Activated naive CD4-positive, alpha-beta T cell treated with anti-CD3 and anti-CD28 coated beads, Interleukin-2, amount 10 ng/mL, durations not matched to agents 7 days and 5 days (primary cell): ENCODE data around the gene ADGRF3.
"Not testable (repeated sequence)": the region's sequence is repeated elsewhere in the genome, so short reads cannot be mapped to it uniquely, and the experiment has no call there.

Source experiments
- CTCF ChIA-PET: fragments of 350-600 bp; sonication (Branson Sonifier 250); formaldehyde crosslinking; loops from one replicate; lab custom pipeline; 2021; ENCODE audit warnings: antibody characterized with exemption; lab: Charles Lee
- DNase-seq: peaks from one replicate; pipeline ENCODE4 v3.0.0-alpha.2; 2020
- H3K27ac Mint-ChIP-seq: one replicate; pipeline ENCODE4 v1.8.0; 2021; ENCODE audit warnings: mild to moderate bottlenecking, moderate library complexity, mixed read lengths
- H3K27me3 Mint-ChIP-seq: one replicate; pipeline ENCODE4 v1.8.0; 2021; ENCODE audit warnings: mild to moderate bottlenecking, mixed read lengths
- H3K36me3 Mint-ChIP-seq: one replicate; pipeline ENCODE4 v1.8.0; 2021; ENCODE audit warnings: mixed read lengths
- H3K4me1 Mint-ChIP-seq: one replicate; pipeline ENCODE4 v1.8.0; 2021; ENCODE audit warnings: mixed read lengths
- H3K4me3 Mint-ChIP-seq: one replicate; pipeline ENCODE4 v1.8.0; 2021; ENCODE audit warnings: mild to moderate bottlenecking, moderate library complexity, mixed read lengths
- H3K9me3 Mint-ChIP-seq: one replicate; pipeline ENCODE4 v1.8.0; 2021; ENCODE audit warnings: mixed read lengths

The ADGRF3 gene

DNA sequence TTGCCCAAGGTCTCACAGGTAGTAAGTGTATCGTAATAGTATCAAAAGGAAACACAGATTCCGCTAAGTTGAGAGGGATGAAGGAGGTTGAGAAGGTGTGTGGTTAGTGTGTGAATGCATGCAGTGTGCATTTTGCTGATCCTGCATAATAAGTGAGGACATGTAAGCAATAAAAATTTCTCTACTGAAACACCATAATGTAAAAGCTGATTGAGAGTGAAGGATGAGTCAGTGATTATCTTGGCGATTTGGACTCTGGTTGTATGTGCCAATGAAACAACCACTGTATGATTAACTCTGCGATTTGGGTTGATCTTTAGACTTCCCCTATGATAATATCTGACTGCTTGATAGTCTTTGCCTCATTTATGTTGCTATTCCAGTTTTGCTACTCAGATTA is 16.7 kb upstream of the ADGRF3 start:
- Mint-ChIP-seq H3K4me1 (peaks cover 19% of the 10 kb centered on the region), H3K27me3 (no peaks in the 10 kb centered on the region), H3K9me3 (no peaks in the 10 kb centered on the region), H3K27ac (no peak overlapping the region), H3K36me3 (peaks cover 13% of the 10 kb centered on the region), H3K4me3 (no peak overlapping the region)
- DNase-seq = no peak
- CTCF ChIA-PET = no interaction called here

DNA sequence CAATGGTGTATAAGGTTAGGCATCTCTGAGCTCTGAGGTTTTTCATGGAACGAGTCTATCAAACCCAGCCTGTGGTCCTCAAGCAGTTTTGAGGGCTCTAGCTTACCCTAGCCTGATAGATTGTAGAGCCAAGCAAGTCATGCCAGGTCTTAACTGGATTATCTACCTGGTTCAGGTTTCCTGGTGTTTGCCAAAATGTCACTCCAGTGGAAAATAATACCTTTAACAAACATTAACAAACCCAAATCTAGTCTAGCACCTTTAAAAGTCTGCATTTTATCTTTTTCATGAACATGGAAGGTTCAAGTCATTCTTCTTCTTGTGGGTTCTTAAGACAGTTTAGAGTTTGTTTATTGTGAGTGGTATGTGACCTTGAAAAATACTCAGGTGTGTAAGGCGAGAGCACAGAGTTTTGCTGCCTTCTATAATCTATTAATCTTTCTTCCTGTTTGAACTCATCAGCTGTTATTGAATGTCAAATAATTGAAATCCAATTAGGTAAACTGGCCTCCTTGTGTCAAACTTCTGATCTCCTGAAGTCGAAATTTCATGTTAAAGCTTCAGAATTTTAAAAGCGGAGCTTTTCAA is 13.4 kb upstream of the ADGRF3 start:
- no peaks in the 10 kb centered on the region for H3K27me3 Mint-ChIP-seq
- H3K4me3 Mint-ChIP-seq = no peak overlapping the region
- peaks cover 10% of the 10 kb centered on the region for H3K36me3 Mint-ChIP-seq
- H3K27ac Mint-ChIP-seq = no peak overlapping the region
- CTCF ChIA-PET = no interaction called here
- no peak for DNase-seq
- peaks cover 30% of the 10 kb centered on the region for H3K4me1 Mint-ChIP-seq
- H3K9me3 Mint-ChIP-seq = no peaks in the 10 kb centered on the region

- no peaks in the 10 kb centered on the region for H3K9me3 Mint-ChIP-seq
- peaks cover 15% of the 10 kb centered on the region for H3K36me3 Mint-ChIP-seq
- peaks cover 31% of the 10 kb centered on the region for H3K4me1 Mint-ChIP-seq
- no peak overlapping the region for H3K4me3 Mint-ChIP-seq
- H3K27me3 Mint-ChIP-seq = no peaks in the 10 kb centered on the region
- no peak for DNase-seq
- CTCF ChIA-PET = no interaction called here
- H3K27ac Mint-ChIP-seq = no peak overlapping the region
These were observed 10.2 kb upstream of the ADGRF3 start for GRCh38 chr2:26356771-26357170.

GRCh38 chr2:26356111-26356510 is 9.5 kb upstream of the ADGRF3 start:
- H3K4me1 Mint-ChIP-seq = peaks cover 31% of the 10 kb centered on the region
- H3K36me3 Mint-ChIP-seq = peaks cover 20% of the 10 kb centered on the region
- no peak overlapping the region for H3K27ac Mint-ChIP-seq
- CTCF ChIA-PET = interaction anchor here (0.6 kb wide), 1 partner anchor 478 kb away, joined by 3 read pairs; no protein-coding TSS in a partner anchor
- DNase-seq = no peak
- no peaks in the 10 kb centered on the region for H3K9me3 Mint-ChIP-seq
- H3K4me3 Mint-ChIP-seq = no peak overlapping the region
- no peaks in the 10 kb centered on the region for H3K27me3 Mint-ChIP-seq

- Mint-ChIP-seq H3K4me3 (no peak overlapping the region), H3K9me3 (no peaks in the 10 kb centered on the region), H3K27me3 (no peaks in the 10 kb centered on the region), H3K27ac (no peak overlapping the region), H3K36me3 (peaks cover 20% of the 10 kb centered on the region), H3K4me1 (peaks cover 29% of the 10 kb centered on the region)
- CTCF ChIA-PET = interaction anchor here (0.6 kb wide), 2 partner anchors 478 to 1008 kb away, joined by 3 read pairs; no protein-coding TSS in a partner anchor
- DNase-seq = no peak
These were observed 8.7 kb upstream of the ADGRF3 start for GRCh38 chr2:26355038-26355995.

GRCh38 chr2:26354469-26354868 is 7.9 kb upstream of the ADGRF3 start:
- H3K27me3 Mint-ChIP-seq, DNase-seq, H3K27ac Mint-ChIP-seq, H3K4me3 Mint-ChIP-seq, H3K9me3 Mint-ChIP-seq, CTCF ChIA-PET: not testable (repeated sequence)
- Mint-ChIP-seq H3K4me1 (peaks cover 28% of the 10 kb centered on the region), H3K36me3 (peaks cover 20% of the 10 kb centered on the region)

DNA sequence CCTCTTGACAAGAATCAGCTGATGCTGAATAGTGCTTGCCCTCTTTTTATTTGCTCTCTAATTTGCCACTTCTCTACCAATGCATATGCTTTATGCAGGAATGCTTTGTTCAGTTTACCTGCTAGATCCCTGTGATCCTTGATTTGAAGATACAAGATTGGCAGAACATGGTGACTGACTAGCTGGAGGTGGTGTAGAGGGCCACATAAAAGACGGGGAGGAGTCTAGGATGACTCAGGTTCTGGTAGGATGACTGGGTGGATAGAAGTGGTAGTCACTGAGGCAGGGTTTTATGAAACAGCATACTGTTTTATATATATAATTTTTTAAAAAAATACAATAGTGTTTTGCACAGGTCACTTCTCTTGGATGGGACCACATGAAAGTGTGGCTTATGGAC is 6.3 kb upstream of the ADGRF3 start:
- Mint-ChIP-seq H3K4me1 (peaks cover 33% of the 10 kb centered on the region), H3K4me3 (no peak overlapping the region), H3K27me3 (no peaks in the 10 kb centered on the region), H3K9me3 (no peaks in the 10 kb centered on the region), H3K27ac (no peak overlapping the region), H3K36me3 (peaks cover 23% of the 10 kb centered on the region)
- no peak for DNase-seq
- CTCF ChIA-PET = no interaction called here

DNA sequence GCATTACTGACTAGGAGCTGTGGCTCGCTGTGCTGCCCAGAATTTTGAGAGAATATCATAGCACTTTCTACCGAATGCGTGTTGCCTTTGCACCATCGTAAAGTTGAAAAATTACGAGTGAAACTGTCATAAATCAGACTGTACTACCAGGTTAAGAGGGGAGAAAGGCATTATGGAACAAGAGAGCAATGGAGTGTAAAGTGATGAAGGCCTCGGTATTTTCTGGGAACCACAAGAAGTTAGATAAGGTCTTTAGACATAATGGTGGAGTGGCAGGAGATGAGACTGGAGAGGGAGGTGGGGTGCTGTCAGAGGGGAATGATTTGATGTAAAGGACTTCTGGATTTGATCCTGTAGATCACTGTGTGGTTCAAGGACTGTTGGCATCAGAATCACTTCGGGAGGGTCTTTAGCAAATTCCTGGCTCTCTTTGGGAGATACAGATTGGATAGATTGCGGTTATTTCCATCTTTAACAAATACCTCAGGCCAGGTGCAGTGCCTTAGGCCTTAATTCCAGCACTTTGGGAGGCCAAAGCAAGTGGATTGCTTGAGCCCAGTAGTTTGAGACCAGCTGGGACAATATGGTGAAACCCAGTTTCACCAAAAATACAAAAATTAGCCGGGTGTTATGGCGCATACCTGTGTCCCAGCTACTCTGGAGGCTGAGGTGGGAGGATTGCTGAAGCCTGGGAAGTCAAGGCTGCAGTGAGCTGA is 4.9 kb upstream of the ADGRF3 start:
- H3K4me3 Mint-ChIP-seq = no peak overlapping the region
- H3K27ac Mint-ChIP-seq = no peak overlapping the region
- H3K27me3 Mint-ChIP-seq = no peaks in the 10 kb centered on the region
- peaks cover 39% of the 10 kb centered on the region for H3K4me1 Mint-ChIP-seq
- DNase-seq = no peak
- no peaks in the 10 kb centered on the region for H3K9me3 Mint-ChIP-seq
- peaks cover 24% of the 10 kb centered on the region for H3K36me3 Mint-ChIP-seq
- CTCF ChIA-PET = no interaction called here

DNA sequence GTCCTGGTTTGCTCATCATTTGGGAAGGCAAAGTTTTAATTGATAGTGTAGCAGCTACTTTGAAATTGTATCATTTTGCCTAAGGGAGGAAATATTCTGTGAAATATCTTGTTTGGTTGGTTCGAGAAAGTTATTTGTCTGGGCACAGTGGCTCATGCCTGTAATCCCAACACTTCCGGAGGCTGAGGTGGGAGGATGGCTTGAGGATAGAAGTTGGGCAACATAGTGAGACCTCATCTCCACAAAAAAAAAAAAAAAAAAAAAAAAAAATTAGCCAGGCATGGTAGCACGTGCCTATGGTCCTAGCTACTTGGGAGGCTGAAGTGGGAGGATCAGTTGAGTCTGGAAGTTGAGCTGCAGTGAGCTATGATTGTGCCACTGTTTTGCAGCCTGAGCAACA is 3.1 kb upstream of the ADGRF3 start:
- Mint-ChIP-seq H3K4me3 (no peak overlapping the region), H3K27ac (no peak overlapping the region), H3K36me3 (peaks cover 22% of the 10 kb centered on the region), H3K4me1 (peaks cover 34% of the 10 kb centered on the region), H3K9me3 (no peaks in the 10 kb centered on the region), H3K27me3 (no peaks in the 10 kb centered on the region)
- no peak for DNase-seq
- CTCF ChIA-PET = no interaction called here

GRCh38 chr2:26347286-26347865 is 787 bp upstream of the ADGRF3 start:
- CTCF ChIA-PET = no interaction called here
- no peak for DNase-seq
- H3K27ac Mint-ChIP-seq = peak overlapping the region; percentile 99
- H3K9me3 Mint-ChIP-seq = no peaks in the 10 kb centered on the region
- peak overlapping the region; percentile 97 for H3K4me3 Mint-ChIP-seq
- peaks cover 17% of the 10 kb centered on the region for H3K36me3 Mint-ChIP-seq
- no peaks in the 10 kb centered on the region for H3K27me3 Mint-ChIP-seq
- H3K4me1 Mint-ChIP-seq = peaks cover 37% of the 10 kb centered on the region

- CTCF ChIA-PET = interaction anchor here (0.5 kb wide), 1 partner anchor 123 kb away, joined by 3 read pairs; no protein-coding TSS in a partner anchor
- H3K9me3 Mint-ChIP-seq = no peaks in the 10 kb centered on the region
- H3K27ac Mint-ChIP-seq = peak within 1 kb of the TSS; percentile 99
- no peaks in the 10 kb centered on the region for H3K27me3 Mint-ChIP-seq
- H3K36me3 Mint-ChIP-seq = peaks cover 12% of the 10 kb centered on the region
- peaks cover 33% of the 10 kb centered on the region for H3K4me1 Mint-ChIP-seq
- peak within 1 kb of the TSS; percentile 97 for H3K4me3 Mint-ChIP-seq
- peak; percentile 99 for DNase-seq
These were observed 790 bp downstream of the ADGRF3 start, which contains the start of gene SELENOI for GRCh38 chr2:26345545-26346453. SELENOI (plus strand) TSS chr2:26346143; CDS start chr2:26346233, 90 bp downstream.

DNA sequence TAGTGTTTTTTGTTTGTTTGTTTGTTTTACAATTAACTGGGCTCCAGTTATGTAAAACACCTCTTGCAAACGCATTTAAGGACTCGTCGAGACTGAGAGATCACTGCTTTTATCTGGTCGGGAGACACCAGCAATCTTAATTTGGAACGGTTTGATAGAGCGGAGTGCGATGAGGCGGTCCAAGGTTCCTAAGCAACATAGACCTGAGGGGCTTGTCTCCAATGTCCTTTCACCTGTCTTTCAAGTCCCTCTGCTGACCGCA is 1.4 kb downstream of the ADGRF3 start:
- H3K4me1 Mint-ChIP-seq = peaks cover 34% of the 10 kb centered on the region

DNA sequence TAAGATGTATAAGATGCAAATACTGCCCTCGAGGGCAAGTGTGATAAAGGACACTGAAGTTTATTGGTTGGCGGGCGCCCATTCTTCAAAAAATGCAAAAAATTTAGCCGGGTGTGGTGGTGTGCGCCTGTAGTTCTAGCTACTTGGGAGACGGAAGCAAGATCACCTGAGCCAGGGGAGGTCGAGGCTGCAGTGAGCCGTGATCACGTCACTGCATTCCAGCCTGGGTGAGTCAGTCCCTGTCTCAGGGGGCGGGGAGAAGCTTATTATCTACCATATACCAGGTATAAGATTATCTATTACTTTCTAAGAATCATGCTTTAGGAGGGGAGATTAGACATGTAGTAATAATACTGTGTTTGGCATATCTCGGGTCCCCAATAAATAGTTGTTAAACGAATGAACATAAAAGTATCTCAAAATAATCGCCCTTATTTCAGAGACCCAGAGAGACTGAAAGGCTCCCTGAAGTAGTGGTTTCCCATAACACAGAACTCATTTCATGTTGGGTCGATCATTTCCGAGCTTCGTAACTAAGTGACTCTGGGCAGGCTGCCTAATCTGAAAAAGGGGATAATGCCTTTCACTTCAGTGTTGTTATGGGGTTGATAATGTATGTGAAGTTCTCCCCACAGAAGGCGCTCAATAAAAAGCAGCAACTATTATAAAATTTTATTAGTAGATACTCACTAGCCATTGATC is 1.9 kb downstream of the ADGRF3 start:
- peak overlapping the region; percentile 99 for H3K27ac Mint-ChIP-seq
- CTCF ChIA-PET = interaction anchor here (0.5 to 1.1 kb wide), 2 partner anchors 14 to 124 kb away, joined by 3 read pairs; no protein-coding TSS in a partner anchor
- DNase-seq = no peak
- peaks cover 12% of the 10 kb centered on the region for H3K36me3 Mint-ChIP-seq
- peaks cover 34% of the 10 kb centered on the region for H3K4me1 Mint-ChIP-seq
- H3K27me3 Mint-ChIP-seq = no peaks in the 10 kb centered on the region
- H3K9me3 Mint-ChIP-seq = no peaks in the 10 kb centered on the region
- peak overlapping the region; percentile 97 for H3K4me3 Mint-ChIP-seq

More for the DNA sequence above, 1.4 kb downstream of the ADGRF3 start:
- no peak for DNase-seq
- peaks cover 12% of the 10 kb centered on the region for H3K36me3 Mint-ChIP-seq
- peak overlapping the region; percentile 99 for H3K27ac Mint-ChIP-seq
- H3K4me3 Mint-ChIP-seq = peak overlapping the region; percentile 97
- CTCF ChIA-PET = interaction anchor here (0.5 to 1.1 kb wide), 2 partner anchors 15 to 124 kb away, joined by 3 read pairs; no protein-coding TSS in a partner anchor
- no peaks in the 10 kb centered on the region for H3K9me3 Mint-ChIP-seq
- H3K27me3 Mint-ChIP-seq = no peaks in the 10 kb centered on the region
